Measurements from ENCODE around the gene CCND2. TPM values are rescaled to one million over a fixed set of nuclear protein-coding genes. Genes with fewer than 3 reads are reported as not detected.

The CCND2 gene
- total RNA-seq, 1 experiment from 2014 or later: 194 TPM

DNA sequence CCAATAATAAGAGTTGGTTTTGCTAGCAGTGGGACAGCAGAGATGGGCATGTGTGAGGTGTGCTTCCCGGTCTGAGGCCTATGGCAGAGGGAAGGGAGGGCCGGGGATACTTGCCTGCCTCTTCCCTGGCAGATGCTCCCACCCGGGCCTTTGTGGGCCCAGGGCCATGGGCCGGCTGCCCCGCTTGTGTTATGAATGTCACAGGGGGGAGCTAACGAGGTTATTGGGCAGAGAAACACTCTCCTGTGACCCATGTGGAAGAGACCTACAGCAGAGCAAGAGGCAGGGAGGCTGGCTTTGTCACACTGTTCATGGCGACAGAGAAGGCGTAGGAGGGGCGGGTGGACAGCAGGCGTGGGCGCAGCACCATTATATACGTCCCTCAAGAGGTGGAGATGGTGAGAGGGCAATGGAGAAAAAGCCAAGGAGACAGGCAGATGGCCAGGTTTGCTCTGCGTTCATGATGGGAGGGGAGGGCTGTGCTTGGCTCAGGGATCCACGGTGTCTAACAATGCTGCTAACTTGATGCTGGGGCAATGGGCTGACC lies 13.3 kb downstream of the CCND2 start:
- Mint-ChIP-seq H3K27ac (peak overlapping the region; percentile 10), H3K4me1 (peaks cover 53% of the 10 kb centered on the region)
- POLR2A ChIA-PET: no interaction called here

DNA sequence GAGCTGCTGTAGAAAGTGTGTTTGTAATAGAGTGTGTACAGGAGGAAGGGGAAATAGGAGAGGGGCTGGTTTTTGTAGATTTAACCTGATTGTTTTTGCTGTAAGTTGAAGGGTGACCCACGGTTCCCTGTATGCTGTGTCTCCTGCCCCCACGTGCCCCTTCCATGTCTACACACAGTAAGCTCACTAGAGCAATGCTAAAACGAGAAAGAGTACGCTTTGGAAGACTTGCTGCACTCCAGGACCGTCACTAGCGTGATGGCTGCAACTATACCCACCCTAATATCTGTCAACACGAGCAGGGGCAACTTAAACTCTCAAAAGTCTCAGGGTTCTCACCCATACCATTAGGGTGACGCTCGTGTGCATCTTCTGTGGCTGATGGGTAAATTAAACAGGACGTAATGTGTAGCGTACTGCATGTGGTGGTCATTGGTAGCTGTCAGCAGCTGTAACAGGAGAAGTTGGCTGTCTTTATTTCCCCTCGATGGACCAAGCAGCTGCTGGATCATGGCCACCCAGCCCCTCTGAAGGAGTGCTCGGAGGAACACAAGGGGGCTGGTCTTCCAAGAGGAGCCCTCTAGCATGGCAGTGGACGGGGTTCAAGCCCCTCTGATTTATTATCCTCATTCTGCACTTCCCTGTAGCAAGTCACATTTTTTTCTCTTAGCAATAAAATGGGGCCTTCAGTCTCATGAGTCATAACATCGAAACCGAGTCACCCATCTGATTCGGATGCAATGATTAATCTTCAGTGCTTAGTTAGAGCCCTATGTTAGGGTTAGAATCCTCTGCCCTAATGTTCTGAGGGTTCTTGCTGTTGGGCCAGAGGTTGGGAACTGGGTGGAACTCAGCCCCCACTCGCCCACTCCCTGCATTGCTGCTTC lies 14.0 kb downstream of the CCND2 start:
- Mint-ChIP-seq H3K27me3 (ENCODE audit: low read depth) (no peaks in the 10 kb centered on the region), H3K27ac (peak overlapping the region; percentile 10), H3K4me1 (peaks cover 54% of the 10 kb centered on the region), H3K9me3 (no peaks in the 10 kb centered on the region), H3K36me3 (peaks cover 92% of the 10 kb centered on the region), H3K4me3 (no peak overlapping the region)
- ATAC-seq: no peak
- POLR2A ChIA-PET: no interaction called here
- peak; percentile 3 for DNase-seq (ENCODE audit: low spot score)
- CTCF ChIA-PET: no interaction called here
- TF ChIP-seq, protein P1, sequence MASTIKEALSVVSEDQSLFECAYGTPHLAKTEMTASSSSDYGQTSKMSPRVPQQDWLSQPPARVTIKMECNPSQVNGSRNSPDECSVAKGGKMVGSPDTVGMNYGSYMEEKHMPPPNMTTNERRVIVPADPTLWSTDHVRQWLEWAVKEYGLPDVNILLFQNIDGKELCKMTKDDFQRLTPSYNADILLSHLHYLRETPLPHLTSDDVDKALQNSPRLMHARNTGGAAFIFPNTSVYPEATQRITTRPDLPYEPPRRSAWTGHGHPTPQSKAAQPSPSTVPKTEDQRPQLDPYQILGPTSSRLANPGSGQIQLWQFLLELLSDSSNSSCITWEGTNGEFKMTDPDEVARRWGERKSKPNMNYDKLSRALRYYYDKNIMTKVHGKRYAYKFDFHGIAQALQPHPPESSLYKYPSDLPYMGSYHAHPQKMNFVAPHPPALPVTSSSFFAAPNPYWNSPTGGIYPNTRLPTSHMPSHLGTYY (CRISPR knock-in tag; IDR thresholded peaks at IDR 0.05): no peak
- TF ChIP-seq, protein P2, sequence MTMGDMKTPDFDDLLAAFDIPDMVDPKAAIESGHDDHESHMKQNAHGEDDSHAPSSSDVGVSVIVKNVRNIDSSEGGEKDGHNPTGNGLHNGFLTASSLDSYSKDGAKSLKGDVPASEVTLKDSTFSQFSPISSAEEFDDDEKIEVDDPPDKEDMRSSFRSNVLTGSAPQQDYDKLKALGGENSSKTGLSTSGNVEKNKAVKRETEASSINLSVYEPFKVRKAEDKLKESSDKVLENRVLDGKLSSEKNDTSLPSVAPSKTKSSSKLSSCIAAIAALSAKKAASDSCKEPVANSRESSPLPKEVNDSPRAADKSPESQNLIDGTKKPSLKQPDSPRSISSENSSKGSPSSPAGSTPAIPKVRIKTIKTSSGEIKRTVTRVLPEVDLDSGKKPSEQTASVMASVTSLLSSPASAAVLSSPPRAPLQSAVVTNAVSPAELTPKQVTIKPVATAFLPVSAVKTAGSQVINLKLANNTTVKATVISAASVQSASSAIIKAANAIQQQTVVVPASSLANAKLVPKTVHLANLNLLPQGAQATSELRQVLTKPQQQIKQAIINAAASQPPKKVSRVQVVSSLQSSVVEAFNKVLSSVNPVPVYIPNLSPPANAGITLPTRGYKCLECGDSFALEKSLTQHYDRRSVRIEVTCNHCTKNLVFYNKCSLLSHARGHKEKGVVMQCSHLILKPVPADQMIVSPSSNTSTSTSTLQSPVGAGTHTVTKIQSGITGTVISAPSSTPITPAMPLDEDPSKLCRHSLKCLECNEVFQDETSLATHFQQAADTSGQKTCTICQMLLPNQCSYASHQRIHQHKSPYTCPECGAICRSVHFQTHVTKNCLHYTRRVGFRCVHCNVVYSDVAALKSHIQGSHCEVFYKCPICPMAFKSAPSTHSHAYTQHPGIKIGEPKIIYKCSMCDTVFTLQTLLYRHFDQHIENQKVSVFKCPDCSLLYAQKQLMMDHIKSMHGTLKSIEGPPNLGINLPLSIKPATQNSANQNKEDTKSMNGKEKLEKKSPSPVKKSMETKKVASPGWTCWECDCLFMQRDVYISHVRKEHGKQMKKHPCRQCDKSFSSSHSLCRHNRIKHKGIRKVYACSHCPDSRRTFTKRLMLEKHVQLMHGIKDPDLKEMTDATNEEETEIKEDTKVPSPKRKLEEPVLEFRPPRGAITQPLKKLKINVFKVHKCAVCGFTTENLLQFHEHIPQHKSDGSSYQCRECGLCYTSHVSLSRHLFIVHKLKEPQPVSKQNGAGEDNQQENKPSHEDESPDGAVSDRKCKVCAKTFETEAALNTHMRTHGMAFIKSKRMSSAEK (CRISPR knock-in tag; IDR thresholded peaks at IDR 0.05; ENCODE audit: borderline replicate concordance): no peak
- TF ChIP-seq, protein P3, sequence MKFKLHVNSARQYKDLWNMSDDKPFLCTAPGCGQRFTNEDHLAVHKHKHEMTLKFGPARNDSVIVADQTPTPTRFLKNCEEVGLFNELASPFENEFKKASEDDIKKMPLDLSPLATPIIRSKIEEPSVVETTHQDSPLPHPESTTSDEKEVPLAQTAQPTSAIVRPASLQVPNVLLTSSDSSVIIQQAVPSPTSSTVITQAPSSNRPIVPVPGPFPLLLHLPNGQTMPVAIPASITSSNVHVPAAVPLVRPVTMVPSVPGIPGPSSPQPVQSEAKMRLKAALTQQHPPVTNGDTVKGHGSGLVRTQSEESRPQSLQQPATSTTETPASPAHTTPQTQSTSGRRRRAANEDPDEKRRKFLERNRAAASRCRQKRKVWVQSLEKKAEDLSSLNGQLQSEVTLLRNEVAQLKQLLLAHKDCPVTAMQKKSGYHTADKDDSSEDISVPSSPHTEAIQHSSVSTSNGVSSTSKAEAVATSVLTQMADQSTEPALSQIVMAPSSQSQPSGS (CRISPR knock-in tag; IDR thresholded peaks at IDR 0.05; ENCODE audit: borderline replicate concordance, low read depth): no peak
- TF ChIP-seq HMGA2 (CRISPR knock-in tag; IDR thresholded peaks at IDR 0.05): no peak

More for the DNA sequence above, 13.3 kb downstream of the CCND2 start:
- no peak overlapping the region for H3K4me3 Mint-ChIP-seq
- DNase-seq (ENCODE audit: low spot score) (peak; percentile 5), ATAC-seq (no peak)
- H3K27me3 Mint-ChIP-seq (ENCODE audit: low read depth): no peaks in the 10 kb centered on the region
- TF ChIP-seq NFATC4 (CRISPR knock-in tag; IDR thresholded peaks at IDR 0.05): no peak
- TF ChIP-seq, protein P4, sequence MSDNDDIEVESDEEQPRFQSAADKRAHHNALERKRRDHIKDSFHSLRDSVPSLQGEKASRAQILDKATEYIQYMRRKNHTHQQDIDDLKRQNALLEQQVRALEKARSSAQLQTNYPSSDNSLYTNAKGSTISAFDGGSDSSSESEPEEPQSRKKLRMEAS (CRISPR knock-in tag; IDR thresholded peaks at IDR 0.05): no peak
- TF ChIP-seq, protein P5, sequence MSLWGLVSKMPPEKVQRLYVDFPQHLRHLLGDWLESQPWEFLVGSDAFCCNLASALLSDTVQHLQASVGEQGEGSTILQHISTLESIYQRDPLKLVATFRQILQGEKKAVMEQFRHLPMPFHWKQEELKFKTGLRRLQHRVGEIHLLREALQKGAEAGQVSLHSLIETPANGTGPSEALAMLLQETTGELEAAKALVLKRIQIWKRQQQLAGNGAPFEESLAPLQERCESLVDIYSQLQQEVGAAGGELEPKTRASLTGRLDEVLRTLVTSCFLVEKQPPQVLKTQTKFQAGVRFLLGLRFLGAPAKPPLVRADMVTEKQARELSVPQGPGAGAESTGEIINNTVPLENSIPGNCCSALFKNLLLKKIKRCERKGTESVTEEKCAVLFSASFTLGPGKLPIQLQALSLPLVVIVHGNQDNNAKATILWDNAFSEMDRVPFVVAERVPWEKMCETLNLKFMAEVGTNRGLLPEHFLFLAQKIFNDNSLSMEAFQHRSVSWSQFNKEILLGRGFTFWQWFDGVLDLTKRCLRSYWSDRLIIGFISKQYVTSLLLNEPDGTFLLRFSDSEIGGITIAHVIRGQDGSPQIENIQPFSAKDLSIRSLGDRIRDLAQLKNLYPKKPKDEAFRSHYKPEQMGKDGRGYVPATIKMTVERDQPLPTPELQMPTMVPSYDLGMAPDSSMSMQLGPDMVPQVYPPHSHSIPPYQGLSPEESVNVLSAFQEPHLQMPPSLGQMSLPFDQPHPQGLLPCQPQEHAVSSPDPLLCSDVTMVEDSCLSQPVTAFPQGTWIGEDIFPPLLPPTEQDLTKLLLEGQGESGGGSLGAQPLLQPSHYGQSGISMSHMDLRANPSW (CRISPR knock-in tag; conservative IDR thresholded peaks at IDR 0.05; ENCODE audit: low read depth): no peak
- no peak for TF ChIP-seq NR2C2 (CRISPR knock-in tag; IDR thresholded peaks at IDR 0.05)
- TF ChIP-seq NR1H2 (CRISPR knock-in tag; IDR thresholded peaks at IDR 0.05): no peak
- no peak for TF ChIP-seq ZNF423 (CRISPR knock-in tag; IDR thresholded peaks at IDR 0.05)
- no peak for TF ChIP-seq SMAD3 (CRISPR knock-in tag; IDR thresholded peaks at IDR 0.05; ENCODE audit: borderline replicate concordance)
- TF ChIP-seq, protein P6, sequence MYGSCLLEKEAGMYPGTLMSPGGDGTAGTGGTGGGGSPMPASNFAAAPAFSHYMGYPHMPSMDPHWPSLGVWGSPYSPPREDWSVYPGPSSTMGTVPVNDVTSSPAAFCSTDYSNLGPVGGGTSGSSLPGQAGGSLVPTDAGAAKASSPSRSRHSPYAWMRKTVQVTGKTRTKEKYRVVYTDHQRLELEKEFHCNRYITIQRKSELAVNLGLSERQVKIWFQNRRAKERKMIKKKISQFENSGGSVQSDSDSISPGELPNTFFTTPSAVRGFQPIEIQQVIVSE (CRISPR knock-in tag; IDR thresholded peaks at IDR 0.05; ENCODE audit: borderline replicate concordance): no peak
- TF ChIP-seq, protein P7, sequence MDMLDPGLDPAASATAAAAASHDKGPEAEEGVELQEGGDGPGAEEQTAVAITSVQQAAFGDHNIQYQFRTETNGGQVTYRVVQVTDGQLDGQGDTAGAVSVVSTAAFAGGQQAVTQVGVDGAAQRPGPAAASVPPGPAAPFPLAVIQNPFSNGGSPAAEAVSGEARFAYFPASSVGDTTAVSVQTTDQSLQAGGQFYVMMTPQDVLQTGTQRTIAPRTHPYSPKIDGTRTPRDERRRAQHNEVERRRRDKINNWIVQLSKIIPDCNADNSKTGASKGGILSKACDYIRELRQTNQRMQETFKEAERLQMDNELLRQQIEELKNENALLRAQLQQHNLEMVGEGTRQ (CRISPR knock-in tag; IDR thresholded peaks at IDR 0.05): no peak
- no peak for TF ChIP-seq TP53 (CRISPR knock-in tag; IDR thresholded peaks at IDR 0.05)
- TF ChIP-seq SOX15 (CRISPR knock-in tag; IDR thresholded peaks at IDR 0.05): no peak
- TF ChIP-seq EMX1 (CRISPR knock-in tag; IDR thresholded peaks at IDR 0.05): no peak
- no peak for TF ChIP-seq JAZF1 (CRISPR knock-in tag; IDR thresholded peaks at IDR 0.05)
- no peak for TF ChIP-seq HMGA2 (CRISPR knock-in tag; IDR thresholded peaks at IDR 0.05)
- TF ChIP-seq, protein P8, sequence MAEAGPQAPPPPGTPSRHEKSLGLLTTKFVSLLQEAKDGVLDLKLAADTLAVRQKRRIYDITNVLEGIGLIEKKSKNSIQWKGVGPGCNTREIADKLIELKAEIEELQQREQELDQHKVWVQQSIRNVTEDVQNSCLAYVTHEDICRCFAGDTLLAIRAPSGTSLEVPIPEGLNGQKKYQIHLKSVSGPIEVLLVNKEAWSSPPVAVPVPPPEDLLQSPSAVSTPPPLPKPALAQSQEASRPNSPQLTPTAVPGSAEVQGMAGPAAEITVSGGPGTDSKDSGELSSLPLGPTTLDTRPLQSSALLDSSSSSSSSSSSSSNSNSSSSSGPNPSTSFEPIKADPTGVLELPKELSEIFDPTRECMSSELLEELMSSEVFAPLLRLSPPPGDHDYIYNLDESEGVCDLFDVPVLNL (CRISPR knock-in tag; IDR thresholded peaks at IDR 0.05; ENCODE audit: borderline replicate concordance, low read depth): no peak
- no peak for TF ChIP-seq NFYB (CRISPR knock-in tag; conservative IDR thresholded peaks at IDR 0.05; ENCODE audit: low read depth)
- no peak for TF ChIP-seq SMAD4 (CRISPR knock-in tag; IDR thresholded peaks at IDR 0.05)
- TF ChIP-seq ZNF219 (CRISPR knock-in tag; IDR thresholded peaks at IDR 0.05; ENCODE audit: borderline replicate concordance): no peak
- no peak for TF ChIP-seq TEAD1 (CRISPR knock-in tag; IDR thresholded peaks at IDR 0.05)
- no peak for TF ChIP-seq CREM (CRISPR knock-in tag; IDR thresholded peaks at IDR 0.05)
- no peaks in the 10 kb centered on the region for H3K9me3 Mint-ChIP-seq
- CTCF ChIA-PET: interaction anchor here (1.2 kb wide), 1 partner anchor 10 kb away, joined by 3 read pairs; no protein-coding TSS in a partner anchor
- H3K36me3 Mint-ChIP-seq: peaks cover 94% of the 10 kb centered on the region
